Stimulated activated effector memory CD8-positive, alpha-beta T cell treated with anti-CD3 and anti-CD28 coated beads, Interleukin-12 subunit alpha, Interleukin-12 subunit beta, amount 100 ng/mL, for 72 hours (primary cell): Measurements from ENCODE around the gene SKIL.
"Not testable (repeated sequence)": the region's sequence is repeated elsewhere in the genome, so short reads cannot be mapped to it uniquely, and the experiment has no call there.

ENCODE experiments used
- ATAC-seq: fragments of 150-1000 bp; cut with Tn5 transposase; 2 replicates; pipeline ENCODE4 v1.10.0; 2021
- DNase-seq, 2 donors: peaks; one replicate each; pipeline ENCODE4 v3.0.0; 2021 to 2022; ENCODE audit warnings: low spot score in 2 of 2
- H3K27ac Mint-ChIP-seq: one replicate; pipeline ENCODE4 v1.8.0; 2022; ENCODE audit warnings: mild to moderate bottlenecking, mixed read lengths
- H3K36me3 Mint-ChIP-seq: one replicate; pipeline ENCODE4 v1.8.0; 2022; ENCODE audit warnings: mild to moderate bottlenecking, mixed read lengths
- H3K4me1 Mint-ChIP-seq: one replicate; pipeline ENCODE4 v1.8.0; 2022; ENCODE audit warnings: mixed read lengths
- H3K4me3 Mint-ChIP-seq: one replicate; pipeline ENCODE4 v1.8.0; 2022; ENCODE audit warnings: mild to moderate bottlenecking, mixed read lengths
- H3K9me3 Mint-ChIP-seq: one replicate; pipeline ENCODE4 v1.8.0; 2022; ENCODE audit warnings: mixed read lengths

Gene SKIL

DNA sequence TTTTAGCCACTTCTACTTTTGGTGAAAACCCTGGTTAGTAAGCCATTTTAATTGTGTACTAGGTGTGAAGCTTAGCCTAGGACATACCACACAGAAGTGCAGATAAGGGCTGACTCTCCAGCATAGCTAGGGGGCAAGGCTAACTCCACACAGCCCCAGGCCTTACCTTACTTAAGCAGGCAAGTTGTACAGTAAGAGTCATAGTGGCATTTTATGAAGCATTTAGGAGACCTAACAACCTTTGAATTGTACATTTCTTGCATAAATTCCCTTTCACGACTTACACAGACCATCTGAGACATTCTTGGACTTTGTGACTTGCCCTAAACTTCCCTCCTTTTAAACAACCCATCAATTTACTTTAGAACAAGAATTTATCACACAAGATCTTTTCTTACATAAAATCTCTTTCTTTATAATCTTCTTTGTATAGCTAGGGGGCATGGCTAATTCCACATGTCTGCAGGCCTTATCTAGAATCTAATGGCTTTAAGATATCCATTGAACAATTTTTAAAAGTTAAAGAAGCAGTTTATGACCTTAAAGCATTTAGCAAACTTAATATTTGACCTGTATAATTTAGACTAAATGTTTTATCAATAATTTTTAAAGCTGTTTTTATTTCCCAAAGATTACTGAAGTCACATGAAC is 18.7 kb upstream of the SKIL start:
- Mint-ChIP-seq H3K36me3 (no peaks in the 10 kb centered on the region), H3K27ac (no peak overlapping the region), H3K9me3 (peaks cover 7% of the 10 kb centered on the region), H3K4me3 (no peak overlapping the region), H3K4me1 (no peaks in the 10 kb centered on the region)
- ATAC-seq (no peak), DNase-seq (no peak)

GRCh38 chr3:170342273-170342672 is 15.2 kb upstream of the SKIL start:
- not testable (repeated sequence) for H3K27ac Mint-ChIP-seq, DNase-seq, H3K4me1 Mint-ChIP-seq, H3K4me3 Mint-ChIP-seq, ATAC-seq, H3K36me3 Mint-ChIP-seq, H3K9me3 Mint-ChIP-seq

DNA sequence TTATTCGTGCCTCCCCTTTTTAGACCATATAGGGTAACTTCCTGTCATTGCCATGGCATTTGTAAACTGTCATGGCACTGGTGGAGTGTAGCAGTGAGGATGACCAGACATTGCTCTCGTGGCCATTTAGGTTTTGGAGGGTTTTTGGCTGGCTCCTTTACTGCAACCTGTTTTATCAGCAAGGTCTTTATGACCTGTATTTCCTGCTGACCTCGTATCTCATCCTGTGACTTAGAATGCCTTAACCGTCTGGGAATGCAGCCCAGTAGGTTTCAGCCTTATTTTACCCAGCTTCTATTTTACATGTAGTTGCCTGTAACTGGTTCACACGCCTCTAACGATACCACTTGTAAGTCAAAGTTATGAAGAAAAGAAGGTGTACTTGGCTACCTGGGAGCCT is 13.7 kb upstream of the SKIL start:
- ATAC-seq, H3K4me1 Mint-ChIP-seq, H3K9me3 Mint-ChIP-seq: not testable (repeated sequence)

GRCh38 chr3:170344971-170345370 is 12.5 kb upstream of the SKIL start:
- no peak overlapping the region for H3K4me3 Mint-ChIP-seq
- ATAC-seq (no peak), DNase-seq (no peak)
- H3K9me3 Mint-ChIP-seq, result no peaks in the 10 kb centered on the region
- H3K4me1 Mint-ChIP-seq, result no peaks in the 10 kb centered on the region
- H3K27ac Mint-ChIP-seq, result no peak overlapping the region
- no peaks in the 10 kb centered on the region for H3K36me3 Mint-ChIP-seq

More for the DNA sequence above, 13.7 kb upstream of the SKIL start:
- H3K27ac Mint-ChIP-seq, H3K4me3 Mint-ChIP-seq, DNase-seq, H3K36me3 Mint-ChIP-seq: not testable (repeated sequence)

DNA sequence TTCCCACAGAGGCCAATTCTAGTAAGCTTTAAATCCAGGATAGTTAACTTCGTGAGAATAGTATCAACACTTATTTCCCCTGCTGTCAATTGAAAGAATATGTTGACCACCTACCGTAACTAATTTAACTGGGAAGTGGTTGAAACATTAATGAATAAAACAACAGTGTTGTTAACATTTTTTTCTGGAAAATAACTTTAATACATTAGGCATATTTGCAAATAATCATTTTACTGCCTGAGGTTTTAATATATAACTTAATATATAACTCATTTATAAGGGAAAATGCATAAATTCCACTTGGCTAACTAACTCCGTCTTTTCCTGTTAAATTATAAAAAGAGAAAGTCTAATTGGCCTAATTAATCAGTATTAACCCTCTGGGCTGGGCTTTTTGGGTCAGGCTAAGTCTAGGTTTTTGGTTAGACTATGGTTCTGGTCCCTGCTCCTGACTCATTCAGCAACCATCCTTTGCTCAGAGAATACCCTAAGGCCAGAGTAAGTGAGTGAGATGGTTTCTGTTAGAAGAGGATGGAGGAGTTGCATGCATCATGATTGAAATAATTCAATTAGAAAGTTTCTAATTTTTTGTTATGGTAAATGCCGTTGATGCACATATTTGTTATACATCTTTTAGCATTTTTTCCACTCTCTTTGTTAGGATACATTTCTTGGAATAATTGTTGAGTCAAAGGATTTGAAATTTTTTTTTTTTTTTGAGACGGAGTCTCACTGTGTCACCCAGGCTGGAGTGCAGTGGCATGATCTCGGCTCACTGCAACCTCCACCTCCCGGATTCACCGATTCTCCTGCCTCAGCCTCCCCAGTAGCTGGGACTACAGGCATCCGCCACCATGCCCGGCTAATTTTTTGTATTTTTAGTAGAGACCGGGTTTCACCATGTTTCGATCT is 10.8 kb upstream of the SKIL start:
- no peaks in the 10 kb centered on the region for H3K4me1 Mint-ChIP-seq
- ATAC-seq, result peak; percentile 62
- no peaks in the 10 kb centered on the region for H3K36me3 Mint-ChIP-seq
- H3K4me3 Mint-ChIP-seq, result no peak overlapping the region
- no peak for DNase-seq
- no peaks in the 10 kb centered on the region for H3K9me3 Mint-ChIP-seq
- H3K27ac Mint-ChIP-seq, result no peak overlapping the region

- no peak for ATAC-seq
- Mint-ChIP-seq H3K9me3 (no peaks in the 10 kb centered on the region), H3K4me1 (peaks cover 19% of the 10 kb centered on the region), H3K4me3 (no peak overlapping the region), H3K27ac (no peak overlapping the region), H3K36me3 (peaks cover under 1% of the 10 kb centered on the region)
- DNase-seq, result no peak
Measured at GRCh38 chr3:170350515-170351413, 6.8 kb upstream of the SKIL start.

DNA sequence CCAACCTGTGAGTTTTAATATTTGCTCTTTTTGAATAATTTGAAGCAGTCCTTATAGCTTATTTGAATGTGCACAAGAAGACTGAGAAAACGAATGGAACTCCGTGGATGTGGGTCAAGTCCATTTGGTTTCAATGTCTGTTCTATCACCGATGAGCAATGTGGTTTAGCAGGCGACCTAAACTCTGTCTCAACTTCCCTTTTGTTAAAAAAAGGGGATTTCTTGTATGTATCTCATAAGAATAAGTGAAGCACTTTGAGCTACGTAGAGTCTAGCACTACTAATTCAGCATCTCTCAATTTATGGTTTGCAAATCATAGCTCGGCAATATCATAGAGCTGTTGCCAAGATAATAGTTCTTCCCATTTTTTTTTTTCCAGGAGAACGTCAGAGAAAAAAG is 4.6 kb upstream of the SKIL start:
- no peak for DNase-seq
- peak; percentile 2 for ATAC-seq
- H3K4me3 Mint-ChIP-seq, result no peak overlapping the region
- peaks cover 27% of the 10 kb centered on the region for H3K4me1 Mint-ChIP-seq
- H3K36me3 Mint-ChIP-seq, result peaks cover 16% of the 10 kb centered on the region
- H3K9me3 Mint-ChIP-seq, result no peaks in the 10 kb centered on the region
- H3K27ac Mint-ChIP-seq, result no peak overlapping the region

DNA sequence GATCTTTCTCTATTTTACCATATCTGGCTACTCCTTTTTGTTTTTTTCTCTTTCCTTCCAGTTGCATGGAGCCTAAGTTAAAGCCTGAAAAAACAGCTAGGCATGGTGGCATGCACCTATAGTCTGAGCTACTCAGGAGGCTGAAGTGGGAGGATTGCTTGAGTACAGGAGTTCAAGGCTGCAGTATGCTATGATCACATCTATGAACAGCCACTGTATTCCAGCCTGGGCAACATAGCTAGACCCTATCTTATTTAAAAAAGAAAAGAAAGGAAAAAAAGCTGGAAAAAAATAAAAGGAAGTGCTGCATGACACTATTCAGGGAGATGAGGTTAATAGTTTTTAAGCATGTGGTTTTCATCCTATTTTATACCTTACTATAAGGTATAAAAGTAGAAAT is 4.0 kb upstream of the SKIL start:
- H3K27ac Mint-ChIP-seq, result no peak overlapping the region
- peaks cover 31% of the 10 kb centered on the region for H3K4me1 Mint-ChIP-seq
- no peaks in the 10 kb centered on the region for H3K9me3 Mint-ChIP-seq
- DNase-seq, result no peak
- no peak for ATAC-seq
- H3K36me3 Mint-ChIP-seq, result peaks cover 21% of the 10 kb centered on the region
- no peak overlapping the region for H3K4me3 Mint-ChIP-seq

DNA sequence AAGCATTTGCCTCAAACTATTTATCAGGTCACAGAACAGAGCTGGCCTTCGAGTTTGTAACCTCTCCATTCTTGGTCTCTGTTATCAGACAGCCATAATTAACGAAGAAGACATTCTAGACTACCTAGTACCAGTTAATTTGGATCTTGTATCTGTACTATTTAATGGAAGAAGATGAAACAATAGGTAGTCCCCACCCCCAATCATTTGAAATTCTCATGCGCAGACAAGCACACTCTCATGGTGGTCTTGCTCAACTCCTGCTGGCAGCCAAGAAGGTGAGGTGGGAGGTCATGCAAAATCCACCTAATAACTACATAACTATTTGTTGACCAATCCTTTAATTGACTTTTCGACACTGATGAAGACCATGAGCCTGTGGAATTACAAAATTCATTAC is 2.8 kb upstream of the SKIL start:
- ATAC-seq (no peak), DNase-seq (no peak)
- peaks cover 37% of the 10 kb centered on the region for H3K4me1 Mint-ChIP-seq
- no peak overlapping the region for H3K27ac Mint-ChIP-seq
- H3K9me3 Mint-ChIP-seq, result no peaks in the 10 kb centered on the region
- peaks cover 34% of the 10 kb centered on the region for H3K36me3 Mint-ChIP-seq
- H3K4me3 Mint-ChIP-seq, result no peak overlapping the region

- peak overlapping the region; percentile 87 for H3K27ac Mint-ChIP-seq
- H3K9me3 Mint-ChIP-seq, result no peaks in the 10 kb centered on the region
- DNase-seq (no peak), ATAC-seq (no peak)
- peak overlapping the region; percentile 66 for H3K4me3 Mint-ChIP-seq
- peaks cover 41% of the 10 kb centered on the region for H3K4me1 Mint-ChIP-seq
- H3K36me3 Mint-ChIP-seq, result peaks cover 44% of the 10 kb centered on the region
Measured at GRCh38 chr3:170355738-170356595, 1.5 kb upstream of the SKIL start.

- peaks cover 48% of the 10 kb centered on the region for H3K4me1 Mint-ChIP-seq
- H3K9me3 Mint-ChIP-seq, result no peaks in the 10 kb centered on the region
- ATAC-seq, result peak; percentile 69
Measured at GRCh38 chr3:170356596-170357175, 829 bp upstream of the SKIL start.

DNA sequence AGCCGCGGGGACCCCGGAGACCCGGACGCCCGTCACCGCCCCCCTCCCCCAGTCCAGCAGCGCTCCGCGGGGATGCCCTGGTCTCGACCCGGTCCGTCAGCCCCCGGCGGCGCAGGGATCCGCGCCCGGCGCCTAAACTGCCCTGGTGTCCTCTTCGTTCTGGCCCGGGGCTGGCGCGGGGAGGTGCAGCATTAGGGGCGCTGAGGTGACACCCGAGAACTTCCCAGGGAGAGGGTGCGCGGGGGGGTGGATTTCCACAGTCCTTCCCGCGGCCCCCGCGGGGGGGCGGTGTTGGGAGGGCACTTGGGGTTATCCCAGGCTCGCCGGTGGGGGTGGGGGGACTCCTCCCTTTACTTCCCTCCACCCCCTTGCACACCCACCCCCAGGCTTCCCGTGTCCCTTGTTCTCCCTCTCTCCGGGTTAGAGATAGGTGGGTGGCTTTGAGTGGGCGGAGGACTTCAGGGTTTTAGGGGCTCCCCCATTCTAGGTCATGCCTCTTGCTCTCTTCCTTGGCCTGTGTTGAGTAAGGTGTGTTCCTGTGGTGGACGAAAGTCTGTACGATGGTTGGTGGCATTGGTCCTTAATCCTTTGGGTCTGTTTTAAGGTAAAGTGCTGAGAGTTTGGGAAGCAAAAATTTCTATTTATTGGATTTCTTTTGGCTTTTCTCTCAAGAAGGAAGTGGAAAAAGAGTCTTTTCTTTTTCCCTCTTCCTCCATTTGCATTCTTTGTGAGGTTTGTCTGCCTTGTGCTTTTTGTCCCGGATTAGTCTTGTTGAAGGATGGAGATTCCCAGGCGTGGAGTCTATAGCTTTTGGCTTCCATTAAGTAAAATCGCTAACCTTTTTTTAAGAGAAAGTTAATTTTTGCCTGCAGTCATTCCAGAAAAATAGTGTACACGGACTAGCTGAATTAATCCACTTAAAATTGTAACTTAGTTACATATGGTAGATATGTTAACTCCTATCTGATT is 811 bp downstream of the SKIL start:
- Mint-ChIP-seq H3K36me3 (peaks cover 62% of the 10 kb centered on the region), H3K4me1 (peaks cover 51% of the 10 kb centered on the region), H3K4me3 (peak overlapping the region; percentile 82), H3K9me3 (no peaks in the 10 kb centered on the region), H3K27ac (peak overlapping the region; percentile 96)
- DNase-seq (peak; percentile 70 to 91), ATAC-seq (peak; percentile 22)

More at GRCh38 chr3:170356596-170357175, 829 bp upstream of the SKIL start:
- peak overlapping the region; percentile 87 for H3K27ac Mint-ChIP-seq
- peak; percentile 74 to 86 for DNase-seq
- peak overlapping the region; percentile 66 for H3K4me3 Mint-ChIP-seq
- H3K36me3 Mint-ChIP-seq, result peaks cover 52% of the 10 kb centered on the region

- DNase-seq (no peak), ATAC-seq (no peak)
- H3K4me1 Mint-ChIP-seq, result peaks cover 46% of the 10 kb centered on the region
- no peaks in the 10 kb centered on the region for H3K9me3 Mint-ChIP-seq
- peaks cover 70% of the 10 kb centered on the region for H3K36me3 Mint-ChIP-seq
- peak overlapping the region; percentile 82 for H3K4me3 Mint-ChIP-seq
- peak overlapping the region; percentile 96 for H3K27ac Mint-ChIP-seq
Measured at GRCh38 chr3:170359178-170359704, 1.7 kb downstream of the SKIL start.
